GM21423 (cell line): Measurements from ENCODE around the gene CTNND2.

Experiments
- ATAC-seq: cut with Tn5 transposase; IDR thresholded peaks from one replicate; pipeline ENCODE4 v1.9.1; 2021; ENCODE audit warnings: mild to moderate bottlenecking, moderate library complexity; ENCODE audit not compliant: unreplicated experiment

Gene CTNND2

GRCh38 chr5:11292648-11293356 lies 611.4 kb downstream of the CTNND2 start:
- ATAC-seq = no peak

GRCh38 chr5:11289733-11290132 lies 614.5 kb downstream of the CTNND2 start:
- no peak for ATAC-seq

- no peak for ATAC-seq
These were observed 615.0 kb downstream of the CTNND2 start for GRCh38 chr5:11289208-11289607.

GRCh38 chr5:11281842-11282241 lies 622.4 kb downstream of the CTNND2 start:
- ATAC-seq = no peak

GRCh38 chr5:11277323-11277722 lies 626.9 kb downstream of the CTNND2 start:
- ATAC-seq = no peak

GRCh38 chr5:11273180-11273903 lies 630.9 kb downstream of the CTNND2 start:
- no peak for ATAC-seq

GRCh38 chr5:11269515-11269914 lies 634.7 kb downstream of the CTNND2 start:
- no peak for ATAC-seq

GRCh38 chr5:11268891-11269290 lies 635.4 kb downstream of the CTNND2 start:
- ATAC-seq = no peak

GRCh38 chr5:11266331-11266730 lies 637.9 kb downstream of the CTNND2 start:
- ATAC-seq = no peak

- ATAC-seq = no peak
These were observed 643.0 kb downstream of the CTNND2 start for GRCh38 chr5:11261241-11261640.

GRCh38 chr5:11258001-11258400 lies 646.2 kb downstream of the CTNND2 start:
- no peak for ATAC-seq

GRCh38 chr5:11252523-11252922 lies 651.7 kb downstream of the CTNND2 start:
- no peak for ATAC-seq

GRCh38 chr5:11252075-11252474 lies 652.2 kb downstream of the CTNND2 start:
- ATAC-seq = no peak

- no peak for ATAC-seq
These were observed 653.0 kb downstream of the CTNND2 start for GRCh38 chr5:11251247-11251646.

GRCh38 chr5:11248966-11249365 lies 655.3 kb downstream of the CTNND2 start:
- ATAC-seq = no peak

GRCh38 chr5:11247224-11247623 lies 657.0 kb downstream of the CTNND2 start:
- ATAC-seq = no peak

- no peak for ATAC-seq
These were observed 663.7 kb downstream of the CTNND2 start for GRCh38 chr5:11240293-11241190.

- ATAC-seq = no peak
These were observed 664.8 kb downstream of the CTNND2 start for GRCh38 chr5:11239261-11240015.

- no peak for ATAC-seq
These were observed 669.7 kb downstream of the CTNND2 start for GRCh38 chr5:11234501-11234911.

GRCh38 chr5:11230890-11231289 lies 673.4 kb downstream of the CTNND2 start:
- ATAC-seq = no peak

- ATAC-seq = no peak
These were observed 677.2 kb downstream of the CTNND2 start for GRCh38 chr5:11227064-11227463.
